Measurements from ENCODE around the gene SHE.

DNA sequence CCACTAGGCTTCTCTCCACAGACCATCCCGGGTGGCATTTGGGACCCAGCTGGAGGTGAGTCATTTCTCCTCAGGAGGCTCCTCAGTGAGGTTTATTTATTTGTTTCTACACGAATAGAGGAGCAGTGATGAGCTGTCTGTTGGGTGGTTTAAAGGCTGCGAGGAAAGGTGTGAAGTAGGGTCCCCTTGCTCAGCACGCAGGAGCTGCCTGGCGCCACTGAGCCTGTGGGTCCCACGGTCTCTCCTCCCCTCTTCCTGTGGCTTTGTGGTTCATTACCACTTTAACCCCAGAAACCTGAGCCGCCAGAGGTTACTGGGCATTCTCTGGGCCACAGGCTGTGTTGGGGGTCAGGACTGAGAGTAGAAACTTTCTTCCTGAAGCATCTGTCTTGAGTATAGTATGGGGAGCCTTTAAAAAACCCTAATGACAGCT is 57.2 kb downstream of the SHE start:
- TF ChIP-seq POLR2AphosphoS5 (IDR thresholded peaks at IDR 0.05; ENCODE audit: low read depth) (no peak), CREB1 (CRISPR knock-in tag; IDR thresholded peaks at IDR 0.05; ENCODE audit: low read depth) (no peak), EZH2 (IDR thresholded peaks at IDR 0.05; ENCODE audit: low read depth, unreplicated experiment) (no peak), ZNF114 (CRISPR knock-in tag; IDR thresholded peaks at IDR 0.05) (no peak), EZH2phosphoT487 (IDR thresholded peaks at IDR 0.05; ENCODE audit: unreplicated experiment) (no peak), ZNF331 (CRISPR knock-in tag; IDR thresholded peaks at IDR 0.05; ENCODE audit: low read depth) (no peak), STAT1 (IDR thresholded peaks at IDR 0.05; ENCODE audit: unreplicated experiment) (no peak), ZNF462 (CRISPR knock-in tag; IDR thresholded peaks at IDR 0.05) (no peak), NANOG (IDR thresholded peaks at IDR 0.05; ENCODE audit: borderline replicate concordance) (no peak)
- TF ChIP-seq, protein P1, sequence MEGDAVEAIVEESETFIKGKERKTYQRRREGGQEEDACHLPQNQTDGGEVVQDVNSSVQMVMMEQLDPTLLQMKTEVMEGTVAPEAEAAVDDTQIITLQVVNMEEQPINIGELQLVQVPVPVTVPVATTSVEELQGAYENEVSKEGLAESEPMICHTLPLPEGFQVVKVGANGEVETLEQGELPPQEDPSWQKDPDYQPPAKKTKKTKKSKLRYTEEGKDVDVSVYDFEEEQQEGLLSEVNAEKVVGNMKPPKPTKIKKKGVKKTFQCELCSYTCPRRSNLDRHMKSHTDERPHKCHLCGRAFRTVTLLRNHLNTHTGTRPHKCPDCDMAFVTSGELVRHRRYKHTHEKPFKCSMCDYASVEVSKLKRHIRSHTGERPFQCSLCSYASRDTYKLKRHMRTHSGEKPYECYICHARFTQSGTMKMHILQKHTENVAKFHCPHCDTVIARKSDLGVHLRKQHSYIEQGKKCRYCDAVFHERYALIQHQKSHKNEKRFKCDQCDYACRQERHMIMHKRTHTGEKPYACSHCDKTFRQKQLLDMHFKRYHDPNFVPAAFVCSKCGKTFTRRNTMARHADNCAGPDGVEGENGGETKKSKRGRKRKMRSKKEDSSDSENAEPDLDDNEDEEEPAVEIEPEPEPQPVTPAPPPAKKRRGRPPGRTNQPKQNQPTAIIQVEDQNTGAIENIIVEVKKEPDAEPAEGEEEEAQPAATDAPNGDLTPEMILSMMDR (conservative IDR thresholded peaks at IDR 0.05; ENCODE audit: low read depth in 2 of 2), result no peak
- TF ChIP-seq, protein P2, sequence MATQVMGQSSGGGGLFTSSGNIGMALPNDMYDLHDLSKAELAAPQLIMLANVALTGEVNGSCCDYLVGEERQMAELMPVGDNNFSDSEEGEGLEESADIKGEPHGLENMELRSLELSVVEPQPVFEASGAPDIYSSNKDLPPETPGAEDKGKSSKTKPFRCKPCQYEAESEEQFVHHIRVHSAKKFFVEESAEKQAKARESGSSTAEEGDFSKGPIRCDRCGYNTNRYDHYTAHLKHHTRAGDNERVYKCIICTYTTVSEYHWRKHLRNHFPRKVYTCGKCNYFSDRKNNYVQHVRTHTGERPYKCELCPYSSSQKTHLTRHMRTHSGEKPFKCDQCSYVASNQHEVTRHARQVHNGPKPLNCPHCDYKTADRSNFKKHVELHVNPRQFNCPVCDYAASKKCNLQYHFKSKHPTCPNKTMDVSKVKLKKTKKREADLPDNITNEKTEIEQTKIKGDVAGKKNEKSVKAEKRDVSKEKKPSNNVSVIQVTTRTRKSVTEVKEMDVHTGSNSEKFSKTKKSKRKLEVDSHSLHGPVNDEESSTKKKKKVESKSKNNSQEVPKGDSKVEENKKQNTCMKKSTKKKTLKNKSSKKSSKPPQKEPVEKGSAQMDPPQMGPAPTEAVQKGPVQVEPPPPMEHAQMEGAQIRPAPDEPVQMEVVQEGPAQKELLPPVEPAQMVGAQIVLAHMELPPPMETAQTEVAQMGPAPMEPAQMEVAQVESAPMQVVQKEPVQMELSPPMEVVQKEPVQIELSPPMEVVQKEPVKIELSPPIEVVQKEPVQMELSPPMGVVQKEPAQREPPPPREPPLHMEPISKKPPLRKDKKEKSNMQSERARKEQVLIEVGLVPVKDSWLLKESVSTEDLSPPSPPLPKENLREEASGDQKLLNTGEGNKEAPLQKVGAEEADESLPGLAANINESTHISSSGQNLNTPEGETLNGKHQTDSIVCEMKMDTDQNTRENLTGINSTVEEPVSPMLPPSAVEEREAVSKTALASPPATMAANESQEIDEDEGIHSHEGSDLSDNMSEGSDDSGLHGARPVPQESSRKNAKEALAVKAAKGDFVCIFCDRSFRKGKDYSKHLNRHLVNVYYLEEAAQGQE (IDR thresholded peaks at IDR 0.05; ENCODE audit: unreplicated experiment), result no peak
- TF ChIP-seq, protein P3, sequence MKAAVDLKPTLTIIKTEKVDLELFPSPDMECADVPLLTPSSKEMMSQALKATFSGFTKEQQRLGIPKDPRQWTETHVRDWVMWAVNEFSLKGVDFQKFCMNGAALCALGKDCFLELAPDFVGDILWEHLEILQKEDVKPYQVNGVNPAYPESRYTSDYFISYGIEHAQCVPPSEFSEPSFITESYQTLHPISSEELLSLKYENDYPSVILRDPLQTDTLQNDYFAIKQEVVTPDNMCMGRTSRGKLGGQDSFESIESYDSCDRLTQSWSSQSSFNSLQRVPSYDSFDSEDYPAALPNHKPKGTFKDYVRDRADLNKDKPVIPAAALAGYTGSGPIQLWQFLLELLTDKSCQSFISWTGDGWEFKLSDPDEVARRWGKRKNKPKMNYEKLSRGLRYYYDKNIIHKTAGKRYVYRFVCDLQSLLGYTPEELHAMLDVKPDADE (IDR thresholded peaks at IDR 0.05), result no peak
